Activated naive CD4-positive, alpha-beta T cell treated with anti-CD3 and anti-CD28 coated beads, Interleukin-2, amount 50 U/mL, for 24 hours (primary cell): ENCODE measurements around the gene KRT3.
A peak's percentile ranks its signal among the peaks of the same experiment; 100 is the strongest.

ENCODE experiments used
- H3K27ac Mint-ChIP-seq: one replicate; pipeline ENCODE4 v1.8.0; 2021; ENCODE audit warnings: mild to moderate bottlenecking, mixed read lengths
- H3K27me3 Mint-ChIP-seq: one replicate; pipeline ENCODE4 v1.8.0; 2021; ENCODE audit warnings: mixed read lengths
- H3K36me3 Mint-ChIP-seq: one replicate; pipeline ENCODE4 v1.8.0; 2021; ENCODE audit warnings: mixed read lengths
- H3K4me1 Mint-ChIP-seq: one replicate; pipeline ENCODE4 v1.8.0; 2021; ENCODE audit warnings: mixed read lengths
- H3K4me3 Mint-ChIP-seq: one replicate; pipeline ENCODE4 v1.8.0; 2021; ENCODE audit warnings: mild to moderate bottlenecking, mixed read lengths
- H3K9me3 Mint-ChIP-seq: one replicate; pipeline ENCODE4 v1.8.0; 2021; ENCODE audit warnings: mixed read lengths

Gene KRT3

DNA sequence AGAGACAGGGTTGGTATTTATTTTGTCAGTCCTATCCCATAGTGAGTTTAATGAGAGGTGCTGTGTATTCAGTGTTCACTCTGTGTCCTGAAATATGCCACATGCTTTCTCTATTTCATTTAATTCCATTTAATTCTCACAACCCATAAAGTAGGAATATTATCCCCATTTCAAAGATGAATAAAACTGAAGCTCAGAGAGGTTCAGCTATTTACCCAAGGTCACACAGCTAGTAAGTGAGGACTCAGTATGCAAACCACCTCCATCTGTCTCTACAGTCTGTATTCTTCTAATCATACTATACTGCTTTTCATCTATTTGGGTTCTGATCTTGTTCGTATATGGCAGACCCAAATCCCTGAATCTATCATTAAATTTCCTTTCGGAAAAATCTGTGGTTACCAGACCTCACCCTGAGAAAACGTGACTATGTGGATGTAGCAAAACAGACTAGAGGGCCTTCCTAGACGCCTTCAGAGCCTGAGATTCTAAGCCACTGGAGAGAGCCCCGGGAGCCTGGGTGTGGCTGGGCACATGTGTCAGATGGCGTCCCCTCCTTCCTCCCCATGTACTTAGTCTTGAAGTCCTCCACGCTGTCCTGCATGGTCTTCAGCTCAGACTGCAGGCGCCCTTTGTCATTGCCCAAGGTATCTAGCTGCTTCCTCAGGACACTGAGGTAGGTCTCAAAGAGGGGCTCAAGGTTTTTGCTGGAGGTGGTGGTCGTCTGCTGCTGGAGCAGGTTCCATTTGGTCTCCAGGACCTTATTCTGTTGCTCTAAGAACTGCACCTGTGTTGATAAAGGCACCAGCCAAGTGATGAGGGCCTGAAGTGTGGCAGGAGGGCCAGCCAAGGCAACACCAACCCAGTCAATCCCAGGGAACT lies 15.5 kb upstream of the KRT3 start:
- no peaks in the 10 kb centered on the region for H3K4me1 Mint-ChIP-seq
- H3K27me3 Mint-ChIP-seq: no peaks in the 10 kb centered on the region
- H3K9me3 Mint-ChIP-seq: no peaks in the 10 kb centered on the region
- H3K4me3 Mint-ChIP-seq: no peak overlapping the region
- H3K36me3 Mint-ChIP-seq: no peaks in the 10 kb centered on the region
- no peak overlapping the region for H3K27ac Mint-ChIP-seq

GRCh38 chr12:52810554-52810953 lies 14.6 kb upstream of the KRT3 start:
- H3K27ac Mint-ChIP-seq: no peak overlapping the region
- H3K9me3 Mint-ChIP-seq: no peaks in the 10 kb centered on the region
- H3K4me1 Mint-ChIP-seq: no peaks in the 10 kb centered on the region
- no peaks in the 10 kb centered on the region for H3K36me3 Mint-ChIP-seq
- H3K4me3 Mint-ChIP-seq: no peak overlapping the region
- H3K27me3 Mint-ChIP-seq: no peaks in the 10 kb centered on the region

- Mint-ChIP-seq H3K4me3 (no peak overlapping the region), H3K9me3 (no peaks in the 10 kb centered on the region), H3K27ac (no peak overlapping the region), H3K4me1 (no peaks in the 10 kb centered on the region), H3K36me3 (no peaks in the 10 kb centered on the region), H3K27me3 (no peaks in the 10 kb centered on the region)
Observed at GRCh38 chr12:52809166-52809565, 13.2 kb upstream of the KRT3 start.

GRCh38 chr12:52808573-52809160 lies 12.8 kb upstream of the KRT3 start:
- Mint-ChIP-seq H3K27ac (no peak overlapping the region), H3K36me3 (no peaks in the 10 kb centered on the region), H3K4me1 (no peaks in the 10 kb centered on the region), H3K9me3 (no peaks in the 10 kb centered on the region), H3K4me3 (no peak overlapping the region), H3K27me3 (no peaks in the 10 kb centered on the region)

DNA sequence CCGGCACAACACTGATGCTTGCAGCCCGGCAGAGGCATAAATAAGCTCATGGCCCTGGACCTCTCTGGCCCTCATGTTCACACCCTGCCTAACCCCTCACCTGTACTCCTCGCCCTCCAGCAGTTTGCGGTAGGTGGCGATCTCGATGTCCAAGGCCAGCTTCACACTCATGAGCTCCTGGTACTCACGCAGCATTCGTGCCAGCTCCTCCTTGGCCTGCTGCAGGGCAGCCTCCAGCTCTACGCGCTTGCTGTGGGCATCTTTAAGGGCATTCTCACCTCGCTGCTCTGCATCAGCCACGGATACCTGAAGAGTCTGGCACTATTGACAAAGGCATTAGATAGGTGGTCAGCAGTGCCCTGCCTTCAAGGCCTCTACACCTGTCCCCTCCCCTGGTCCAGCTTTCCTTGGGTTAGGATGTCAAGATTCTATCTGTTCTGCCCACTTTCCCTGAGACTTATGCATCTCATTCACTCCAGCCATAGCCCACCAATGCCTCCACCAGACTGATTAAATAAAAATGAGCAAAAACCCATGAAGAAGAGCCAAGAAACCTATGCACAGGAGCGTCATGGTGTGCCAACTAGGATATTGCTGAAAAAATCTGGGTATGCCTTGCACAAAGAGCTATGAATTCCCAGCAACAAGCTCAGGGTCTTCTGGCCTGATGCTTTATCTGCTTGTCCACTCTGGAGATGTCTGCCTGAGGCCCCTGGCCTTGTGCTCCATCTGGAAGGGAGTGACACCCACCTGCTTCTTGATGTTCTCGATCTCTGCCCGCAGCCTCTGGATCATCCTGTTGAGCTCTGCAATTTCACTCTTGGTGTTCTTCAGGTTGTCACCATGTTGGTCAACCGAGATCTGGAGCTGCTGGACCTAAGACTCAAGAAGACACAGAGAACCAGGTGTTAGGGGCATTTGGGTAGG lies 11.9 kb upstream of the KRT3 start:
- no peak overlapping the region for H3K27ac Mint-ChIP-seq
- H3K4me3 Mint-ChIP-seq: no peak overlapping the region
- H3K9me3 Mint-ChIP-seq: no peaks in the 10 kb centered on the region
- no peaks in the 10 kb centered on the region for H3K27me3 Mint-ChIP-seq
- no peaks in the 10 kb centered on the region for H3K36me3 Mint-ChIP-seq
- H3K4me1 Mint-ChIP-seq: no peaks in the 10 kb centered on the region

- no peaks in the 10 kb centered on the region for H3K9me3 Mint-ChIP-seq
- no peak overlapping the region for H3K27ac Mint-ChIP-seq
- no peaks in the 10 kb centered on the region for H3K27me3 Mint-ChIP-seq
- H3K4me1 Mint-ChIP-seq: no peaks in the 10 kb centered on the region
- H3K4me3 Mint-ChIP-seq: no peak overlapping the region
- no peaks in the 10 kb centered on the region for H3K36me3 Mint-ChIP-seq
Observed at GRCh38 chr12:52806821-52807543, 11.1 kb upstream of the KRT3 start.

DNA sequence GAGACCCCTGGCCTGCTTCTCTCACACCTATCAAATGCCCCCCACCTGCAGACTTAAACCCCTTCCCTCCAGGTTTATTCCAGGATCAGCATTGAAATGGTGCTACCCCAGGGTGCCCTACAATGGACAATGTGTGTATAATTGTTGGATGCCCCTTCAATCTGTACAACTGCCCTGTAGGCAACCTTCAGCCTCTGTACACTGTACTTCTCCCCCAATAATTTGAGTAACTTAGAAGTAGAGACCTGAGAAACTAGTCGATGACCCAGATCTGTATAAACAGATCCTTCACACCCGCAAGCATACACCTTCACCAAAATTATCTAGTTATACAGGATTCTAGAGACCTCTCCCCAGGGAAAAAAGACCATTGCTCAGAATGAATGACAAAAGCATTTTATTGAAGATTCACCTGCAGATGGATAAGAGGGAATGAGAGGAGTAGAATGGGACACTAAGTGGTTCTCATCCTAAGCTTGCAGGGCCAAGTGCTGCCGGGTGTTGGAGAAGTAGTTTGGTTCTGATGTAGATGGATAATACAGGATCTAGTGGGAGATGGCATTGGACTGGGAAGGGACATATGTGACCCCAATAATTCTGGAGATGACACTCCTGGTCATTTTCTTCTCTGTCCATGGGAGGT lies 10.4 kb upstream of the KRT3 start:
- H3K36me3 Mint-ChIP-seq: no peaks in the 10 kb centered on the region
- H3K9me3 Mint-ChIP-seq: no peaks in the 10 kb centered on the region
- no peak overlapping the region for H3K4me3 Mint-ChIP-seq
- H3K27me3 Mint-ChIP-seq: no peaks in the 10 kb centered on the region
- H3K4me1 Mint-ChIP-seq: no peaks in the 10 kb centered on the region
- no peak overlapping the region for H3K27ac Mint-ChIP-seq

DNA sequence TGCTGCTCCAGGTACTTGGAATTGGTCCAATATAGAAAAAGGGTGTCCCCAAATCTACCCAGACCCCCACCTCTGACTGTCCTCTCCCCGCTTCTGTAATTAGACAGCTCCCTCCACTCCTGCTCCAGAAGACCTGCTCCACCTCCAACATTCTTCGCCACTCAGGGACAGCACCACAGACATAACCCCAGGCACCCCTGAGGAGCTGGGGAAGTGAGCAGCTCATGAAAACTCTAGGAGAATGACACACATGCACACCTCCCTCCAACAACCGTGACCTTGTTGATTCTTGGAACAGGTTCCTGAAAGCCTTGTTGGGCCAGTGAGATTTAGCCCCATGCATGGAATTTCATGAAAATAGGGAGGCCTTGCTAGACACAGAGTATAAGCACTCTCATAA lies 9.8 kb upstream of the KRT3 start:
- H3K27ac Mint-ChIP-seq: no peak overlapping the region
- no peaks in the 10 kb centered on the region for H3K4me1 Mint-ChIP-seq
- H3K27me3 Mint-ChIP-seq: no peaks in the 10 kb centered on the region
- H3K4me3 Mint-ChIP-seq: no peak overlapping the region
- no peaks in the 10 kb centered on the region for H3K9me3 Mint-ChIP-seq
- no peaks in the 10 kb centered on the region for H3K36me3 Mint-ChIP-seq

- Mint-ChIP-seq H3K4me1 (no peaks in the 10 kb centered on the region), H3K36me3 (no peaks in the 10 kb centered on the region), H3K27me3 (no peaks in the 10 kb centered on the region), H3K4me3 (no peak overlapping the region), H3K27ac (no peak overlapping the region), H3K9me3 (no peaks in the 10 kb centered on the region)
Observed at GRCh38 chr12:52805000-52805399, 9.1 kb upstream of the KRT3 start.

DNA sequence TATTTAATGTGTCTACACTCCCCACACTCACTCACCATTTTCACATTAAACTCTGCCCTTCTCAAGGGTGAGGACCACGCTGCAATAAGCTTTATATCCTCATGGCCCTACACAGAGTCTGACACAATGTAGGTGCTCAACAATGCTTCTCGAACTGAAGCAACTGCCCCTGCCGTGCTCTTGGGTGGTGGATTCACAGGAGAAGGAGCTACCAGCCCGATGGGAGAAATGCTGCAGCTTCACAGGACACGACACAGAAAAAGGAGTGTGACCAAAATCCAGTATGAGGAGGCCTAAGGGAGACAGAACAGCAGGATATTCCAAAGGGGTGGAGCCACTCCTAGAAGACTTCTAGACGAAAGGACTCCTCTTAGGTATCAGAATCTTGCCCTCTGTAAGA lies 6.5 kb upstream of the KRT3 start:
- Mint-ChIP-seq H3K4me3 (no peak overlapping the region), H3K27me3 (no peaks in the 10 kb centered on the region), H3K36me3 (no peaks in the 10 kb centered on the region), H3K27ac (no peak overlapping the region), H3K9me3 (no peaks in the 10 kb centered on the region), H3K4me1 (no peaks in the 10 kb centered on the region)

GRCh38 chr12:52801773-52802172 lies 5.9 kb upstream of the KRT3 start:
- no peaks in the 10 kb centered on the region for H3K4me1 Mint-ChIP-seq
- no peaks in the 10 kb centered on the region for H3K36me3 Mint-ChIP-seq
- H3K27ac Mint-ChIP-seq: no peak overlapping the region
- H3K27me3 Mint-ChIP-seq: no peaks in the 10 kb centered on the region
- no peaks in the 10 kb centered on the region for H3K9me3 Mint-ChIP-seq
- H3K4me3 Mint-ChIP-seq: no peak overlapping the region

DNA sequence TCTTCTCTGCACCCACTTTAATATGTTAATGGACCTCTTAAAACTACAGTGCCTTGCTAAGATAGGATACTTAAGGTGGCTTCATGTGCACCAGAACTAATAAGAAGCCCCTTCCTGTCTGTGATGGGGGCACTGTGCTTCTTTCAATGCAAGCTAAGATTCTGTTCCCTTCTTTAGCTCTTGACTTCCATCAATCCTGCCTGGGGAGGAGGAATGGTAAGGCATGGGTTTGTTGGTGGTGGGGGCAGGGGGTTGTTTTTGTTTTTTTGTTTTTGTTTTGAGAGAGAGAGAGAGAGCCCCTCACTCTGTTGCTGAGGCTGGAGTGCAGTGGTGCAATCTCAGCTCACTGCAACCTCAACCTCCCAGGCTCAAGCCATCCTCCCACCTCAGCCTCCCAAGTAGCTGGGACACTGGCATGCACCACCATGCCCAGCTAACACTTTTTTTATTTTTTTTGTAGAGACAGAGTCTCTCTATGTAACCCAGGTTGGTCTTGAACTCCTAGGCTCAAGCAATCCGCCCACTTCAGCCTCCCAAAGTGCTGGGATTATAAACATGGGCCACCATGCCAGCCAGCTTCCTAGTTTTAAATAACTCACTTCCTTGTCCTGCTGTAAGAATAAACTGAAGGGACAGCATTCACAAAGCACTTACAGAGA lies 4.5 kb upstream of the KRT3 start:
- Mint-ChIP-seq H3K4me1 (no peaks in the 10 kb centered on the region), H3K4me3 (no peak overlapping the region), H3K9me3 (no peaks in the 10 kb centered on the region), H3K27ac (no peak overlapping the region), H3K27me3 (no peaks in the 10 kb centered on the region), H3K36me3 (no peaks in the 10 kb centered on the region)

- no peak overlapping the region for H3K4me3 Mint-ChIP-seq
- peak overlapping the region; percentile 15 for H3K27ac Mint-ChIP-seq
- no peaks in the 10 kb centered on the region for H3K27me3 Mint-ChIP-seq
- H3K4me1 Mint-ChIP-seq: peaks cover under 1% of the 10 kb centered on the region
- no peaks in the 10 kb centered on the region for H3K9me3 Mint-ChIP-seq
- H3K36me3 Mint-ChIP-seq: no peaks in the 10 kb centered on the region
Observed at GRCh38 chr12:52799505-52800211, 3.7 kb upstream of the KRT3 start.
